MM.1S (cell line): ENCODE results near the gene ATG14.

Experiments used
- EZH2 ChIP-seq: fragments of 300-600 bp; sonication (generic); optimal IDR thresholded peaks from 2 replicates; pipeline ENCODE3; 2017; ENCODE audit warnings: low read depth, mild to moderate bottlenecking, antibody characterized with exemption, low read length, mixed read lengths
- TF ChIP-seq, protein P1 (sequence below): fragments of 300-600 bp; sonication (generic); IDR thresholded peaks from 2 replicates; pipeline ENCODE4 v1.5.1; 2016; ENCODE audit warnings: antibody characterized with exemption, low read length, mixed read lengths

DNA sequence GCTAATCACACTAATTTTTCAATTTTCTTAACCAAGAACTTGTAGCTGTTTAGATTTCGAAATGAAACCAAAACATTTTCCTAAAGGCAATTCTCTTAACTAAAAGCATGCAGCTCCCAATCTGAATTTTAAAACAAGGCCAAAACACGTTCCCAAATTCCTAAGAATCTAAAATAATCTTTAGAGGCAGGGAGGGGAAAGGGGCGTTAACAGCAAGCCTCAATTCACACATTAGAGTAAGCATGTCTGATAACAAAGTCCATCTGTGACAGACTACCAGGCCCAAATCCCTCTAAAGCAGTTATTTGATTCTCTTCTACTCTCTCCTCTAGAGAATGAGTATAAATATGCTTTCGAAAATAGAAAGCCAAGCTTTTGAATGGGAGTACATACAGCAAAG, 754 bp downstream of the ATG14 start:
- no peak for TF ChIP-seq EZH2
- TF ChIP-seq, protein P1, sequence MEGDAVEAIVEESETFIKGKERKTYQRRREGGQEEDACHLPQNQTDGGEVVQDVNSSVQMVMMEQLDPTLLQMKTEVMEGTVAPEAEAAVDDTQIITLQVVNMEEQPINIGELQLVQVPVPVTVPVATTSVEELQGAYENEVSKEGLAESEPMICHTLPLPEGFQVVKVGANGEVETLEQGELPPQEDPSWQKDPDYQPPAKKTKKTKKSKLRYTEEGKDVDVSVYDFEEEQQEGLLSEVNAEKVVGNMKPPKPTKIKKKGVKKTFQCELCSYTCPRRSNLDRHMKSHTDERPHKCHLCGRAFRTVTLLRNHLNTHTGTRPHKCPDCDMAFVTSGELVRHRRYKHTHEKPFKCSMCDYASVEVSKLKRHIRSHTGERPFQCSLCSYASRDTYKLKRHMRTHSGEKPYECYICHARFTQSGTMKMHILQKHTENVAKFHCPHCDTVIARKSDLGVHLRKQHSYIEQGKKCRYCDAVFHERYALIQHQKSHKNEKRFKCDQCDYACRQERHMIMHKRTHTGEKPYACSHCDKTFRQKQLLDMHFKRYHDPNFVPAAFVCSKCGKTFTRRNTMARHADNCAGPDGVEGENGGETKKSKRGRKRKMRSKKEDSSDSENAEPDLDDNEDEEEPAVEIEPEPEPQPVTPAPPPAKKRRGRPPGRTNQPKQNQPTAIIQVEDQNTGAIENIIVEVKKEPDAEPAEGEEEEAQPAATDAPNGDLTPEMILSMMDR, result no peak
